Loucy (cell line): ENCODE data around the gene C19orf12.

Experiments used
- CTCF ChIP-seq: fragments of 200-600 bp; sonication (generic); conservative IDR thresholded peaks from 2 replicates; pipeline ENCODE4 v1.5.1; 2014; ENCODE audit warnings: mild to moderate bottlenecking, antibody characterized with exemption, low read length
- EZH2phosphoT487 ChIP-seq: fragments of 200-600 bp; IDR thresholded peaks from 2 replicates; pipeline ENCODE4 v1.6.1; 2018; ENCODE audit warnings: antibody characterized with exemption, mild to moderate bottlenecking, moderate library complexity, borderline replicate concordance

GRCh38 chr19:29731331-29731850, 16.3 kb upstream of the C19orf12 start:
- TF ChIP-seq CTCF (no peak), EZH2phosphoT487 (no peak)
